NCI-H526 treated with DMSO at 0.1 percent for 48 hours (cell line): Measurements from ENCODE around the gene TMEM220.
"Not testable (repeated sequence)": the region's sequence is repeated elsewhere in the genome, so short reads cannot be mapped to it uniquely, and the experiment has no call there.

Experiments
- DNase-seq: peaks from one replicate; lab custom pipeline; 2025; lab: John Stamatoyannopoulos, UW

TMEM220 gene

DNA sequence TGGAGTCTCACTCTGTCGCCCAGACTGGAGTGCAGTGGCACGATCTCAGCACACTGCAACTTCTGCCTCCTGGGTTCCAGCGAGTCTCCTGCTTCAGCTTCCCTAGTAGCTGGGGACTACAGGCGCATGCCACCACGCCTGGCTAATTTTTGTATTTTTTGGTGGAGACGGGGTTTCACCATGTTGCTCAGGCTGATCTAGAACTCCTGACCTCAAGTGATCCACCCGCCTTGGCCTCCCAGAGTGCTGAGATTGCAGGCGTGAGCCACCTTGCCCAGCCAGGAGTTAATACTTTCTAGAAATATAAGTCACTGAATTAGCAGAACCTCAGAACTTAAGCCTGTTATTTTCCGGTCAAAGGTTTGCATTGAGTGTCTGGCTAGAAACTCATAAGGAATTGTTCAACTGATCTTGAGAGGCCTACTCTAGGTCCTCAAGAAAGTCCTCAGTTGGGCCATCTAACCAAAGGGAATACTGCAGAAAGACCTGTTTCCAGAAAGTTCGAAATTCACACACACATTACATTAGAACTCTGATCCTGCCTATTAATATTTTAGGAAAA, 1.4 kb downstream of the TMEM220 start:
- DNase-seq: no peak

DNA sequence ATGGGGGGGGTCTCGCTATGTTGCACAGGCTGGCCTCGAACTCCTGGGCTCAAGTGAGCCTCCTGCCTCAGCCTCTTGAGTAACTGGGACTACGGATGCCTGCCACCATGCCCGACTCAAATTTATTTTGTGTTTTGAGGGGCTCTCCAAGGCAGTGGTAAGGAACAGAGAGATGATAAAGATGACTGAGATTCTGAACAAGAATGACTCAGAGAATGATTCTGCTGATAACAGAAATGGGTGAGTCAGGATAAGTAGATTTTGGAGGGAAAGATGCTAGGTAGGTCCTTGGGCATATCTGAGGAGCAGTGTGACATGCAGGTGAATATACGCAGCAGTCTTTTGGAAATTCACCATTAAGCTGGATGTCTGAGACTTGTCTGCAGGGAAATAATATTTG, 2.6 kb downstream of the TMEM220 start:
- DNase-seq: no peak

DNA sequence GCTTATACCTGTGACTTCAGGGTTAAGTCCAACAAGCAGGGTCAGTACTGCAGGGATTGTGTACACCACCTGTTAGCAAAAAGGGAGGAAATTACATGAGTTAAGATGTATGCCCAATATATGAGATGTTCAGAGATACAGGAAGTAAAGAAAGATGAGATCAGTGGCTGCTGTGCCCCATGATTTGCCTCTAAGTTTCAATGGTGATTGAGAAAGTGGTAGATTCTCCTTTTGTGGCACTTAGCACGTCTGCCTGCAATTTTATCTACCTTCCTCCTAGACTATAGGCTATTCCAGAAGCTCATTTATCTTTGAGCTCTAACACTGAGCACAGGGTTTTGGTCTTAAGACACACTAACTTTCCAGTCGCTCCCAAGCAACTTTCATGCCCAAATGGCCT, 3.6 kb downstream of the TMEM220 start:
- no peak for DNase-seq

DNA sequence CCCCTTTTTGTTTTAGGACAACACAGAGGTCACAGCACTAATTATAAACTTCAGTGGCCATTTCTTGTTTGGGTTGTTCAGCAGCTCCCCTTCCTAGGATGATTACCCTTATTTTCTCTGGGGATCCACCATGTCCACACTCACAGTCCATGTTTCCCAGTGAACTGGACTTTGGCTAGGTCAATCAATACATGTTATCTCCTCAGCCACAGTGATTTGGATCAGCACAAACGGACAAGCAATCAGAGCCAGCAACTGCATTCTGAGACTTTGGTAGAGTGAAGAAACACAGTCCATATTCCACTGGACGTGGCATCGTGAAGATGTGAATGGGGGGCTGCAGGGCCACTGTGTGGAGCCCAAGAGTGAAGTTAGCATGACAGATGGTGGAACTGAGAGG, 4.6 kb downstream of the TMEM220 start:
- DNase-seq: no peak

DNA sequence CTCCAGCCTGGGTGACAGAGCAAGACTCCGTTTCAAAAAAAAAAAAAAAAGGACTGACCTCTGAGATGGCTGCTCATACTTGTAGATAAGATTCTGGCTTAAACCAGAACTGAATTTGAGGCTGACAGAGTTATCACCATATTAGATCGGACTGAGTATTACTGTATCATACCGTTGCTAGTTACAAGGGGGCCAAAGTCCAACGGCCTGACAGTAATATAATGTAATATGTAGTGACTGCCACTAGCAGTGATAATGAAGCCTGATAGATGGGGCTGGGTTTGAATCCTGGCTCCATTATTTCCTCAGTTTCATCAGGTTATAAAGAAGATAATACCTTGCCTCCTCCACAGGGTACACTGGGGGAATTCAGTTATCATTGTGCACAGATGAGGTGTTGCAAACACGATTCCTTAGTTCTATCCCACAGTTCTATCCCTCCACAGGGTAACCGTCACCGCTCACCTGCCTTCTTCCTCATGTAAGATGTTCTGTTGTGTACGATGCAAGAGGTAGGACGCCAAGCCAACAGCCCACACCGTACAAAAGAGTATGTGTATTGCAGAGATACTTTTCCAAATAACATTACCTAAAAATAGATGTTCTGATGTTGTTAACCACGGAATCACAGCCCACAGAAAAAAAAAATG, 5.2 kb downstream of the TMEM220 start:
- no peak for DNase-seq

DNA sequence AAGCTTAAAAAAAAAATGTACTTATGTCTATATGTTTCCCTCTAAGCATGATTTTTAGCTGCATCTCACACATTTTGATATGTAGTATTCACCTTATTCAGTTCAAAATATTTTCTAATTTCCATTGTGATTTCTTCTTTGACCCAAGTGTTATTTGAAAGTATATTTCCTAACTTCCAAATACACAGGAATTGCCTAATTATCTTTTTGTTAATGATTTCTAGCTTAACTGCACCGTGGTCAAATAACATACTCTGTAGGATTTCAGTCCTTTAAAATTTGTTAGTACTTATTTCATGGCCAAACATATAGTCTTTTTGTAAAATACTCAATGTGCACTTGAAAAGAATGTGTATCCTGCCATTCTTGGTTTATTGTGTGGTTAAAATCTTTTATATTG, 11.3 kb downstream of the TMEM220 start:
- DNase-seq: no peak

DNA sequence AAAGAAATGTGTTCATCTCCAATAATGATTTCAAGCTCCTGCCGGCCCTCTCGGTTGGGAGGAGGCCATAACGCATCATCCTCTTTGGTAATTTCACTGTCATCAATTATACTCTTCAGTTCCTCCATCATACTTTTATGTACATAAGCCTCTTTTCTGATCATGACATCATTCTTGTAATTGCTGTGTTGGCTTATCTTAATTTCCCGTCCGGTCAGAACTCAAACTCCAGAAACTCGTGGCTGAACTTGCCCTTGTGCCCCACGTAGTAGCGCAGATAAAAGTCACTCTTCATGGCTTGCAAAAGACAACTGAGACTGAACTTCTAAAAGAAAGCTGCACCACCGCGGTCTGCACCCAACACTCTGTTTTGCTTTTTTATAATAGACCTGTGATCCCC, 13.6 kb downstream of the TMEM220 start:
- DNase-seq: no peak

DNA sequence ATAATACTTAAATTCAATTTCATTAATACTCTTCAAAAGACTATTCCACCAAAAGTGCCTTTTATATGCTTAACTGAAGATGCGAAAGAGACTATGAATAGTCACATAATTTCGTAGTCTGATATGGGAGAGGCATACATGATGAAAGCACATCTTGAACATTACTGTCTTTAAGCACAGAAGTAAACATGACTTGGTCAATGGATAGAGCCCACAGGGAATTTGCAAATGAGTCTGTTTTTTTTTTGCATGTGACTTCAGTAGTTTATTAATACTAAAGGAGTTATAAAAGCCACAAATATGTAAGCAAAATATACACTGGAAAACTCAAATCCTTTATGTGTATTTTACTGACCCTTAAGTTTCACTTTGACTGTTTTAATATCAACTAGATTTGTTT, 16.5 kb downstream of the TMEM220 start:
- no peak for DNase-seq

DNA sequence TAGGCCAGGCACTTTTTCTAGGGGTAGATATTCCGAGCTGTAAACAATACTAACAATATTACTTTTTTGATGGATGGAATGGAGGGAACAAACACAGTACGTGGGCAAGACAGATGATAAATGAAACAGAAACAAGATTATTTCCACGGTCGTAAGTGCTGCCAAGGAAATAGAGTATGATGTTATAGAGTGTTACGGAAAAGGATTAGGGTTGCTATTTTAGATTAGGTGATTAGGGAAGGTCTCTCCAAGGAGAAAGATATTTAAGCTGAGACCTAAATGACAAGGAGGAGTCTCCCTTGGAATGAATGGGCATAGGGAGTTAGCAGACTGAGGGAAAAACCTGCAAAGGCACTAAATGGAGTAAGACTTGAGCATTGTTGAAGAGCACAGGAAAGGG, 24.1 kb downstream of the TMEM220 start:
- DNase-seq: no peak

DNA sequence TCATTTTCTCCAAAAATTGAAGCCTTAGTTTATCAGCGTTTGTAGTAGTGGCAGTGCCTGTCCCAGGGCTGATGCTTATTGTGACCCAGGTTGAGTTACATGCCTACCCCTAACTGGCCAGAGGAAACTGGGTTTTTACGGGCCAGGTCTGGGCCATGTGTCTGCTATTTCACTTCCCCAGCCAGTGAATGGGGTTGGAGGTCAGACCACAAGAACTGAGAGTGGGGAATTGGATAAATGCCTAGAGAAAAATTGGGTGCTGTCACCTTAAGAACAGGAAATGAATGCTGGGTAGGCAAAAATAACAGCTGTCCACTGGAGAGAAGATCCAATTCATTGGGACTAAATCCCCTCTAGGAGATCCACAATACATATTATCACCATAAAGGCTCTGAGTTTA, 27.2 kb downstream of the TMEM220 start:
- DNase-seq: no peak

DNA sequence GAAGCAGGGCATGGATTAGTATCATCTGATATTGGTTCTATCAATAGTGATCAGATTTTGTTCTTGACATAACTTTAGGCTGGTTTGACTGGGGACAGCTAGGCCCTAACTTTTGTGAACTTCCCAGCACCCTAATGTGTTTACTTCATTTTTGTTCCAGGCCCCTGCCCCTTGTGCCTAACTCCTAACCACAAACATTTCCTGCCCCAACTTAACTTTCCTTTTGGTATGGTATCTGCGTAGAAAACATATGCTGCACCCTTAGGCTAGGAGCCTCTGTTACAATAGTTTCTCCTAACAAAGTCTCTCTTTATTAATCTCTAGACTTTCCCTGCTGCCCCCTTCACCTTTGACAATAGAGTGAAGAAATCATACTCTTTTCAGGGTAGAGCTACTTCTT, 30.0 kb downstream of the TMEM220 start:
- no peak for DNase-seq

DNA sequence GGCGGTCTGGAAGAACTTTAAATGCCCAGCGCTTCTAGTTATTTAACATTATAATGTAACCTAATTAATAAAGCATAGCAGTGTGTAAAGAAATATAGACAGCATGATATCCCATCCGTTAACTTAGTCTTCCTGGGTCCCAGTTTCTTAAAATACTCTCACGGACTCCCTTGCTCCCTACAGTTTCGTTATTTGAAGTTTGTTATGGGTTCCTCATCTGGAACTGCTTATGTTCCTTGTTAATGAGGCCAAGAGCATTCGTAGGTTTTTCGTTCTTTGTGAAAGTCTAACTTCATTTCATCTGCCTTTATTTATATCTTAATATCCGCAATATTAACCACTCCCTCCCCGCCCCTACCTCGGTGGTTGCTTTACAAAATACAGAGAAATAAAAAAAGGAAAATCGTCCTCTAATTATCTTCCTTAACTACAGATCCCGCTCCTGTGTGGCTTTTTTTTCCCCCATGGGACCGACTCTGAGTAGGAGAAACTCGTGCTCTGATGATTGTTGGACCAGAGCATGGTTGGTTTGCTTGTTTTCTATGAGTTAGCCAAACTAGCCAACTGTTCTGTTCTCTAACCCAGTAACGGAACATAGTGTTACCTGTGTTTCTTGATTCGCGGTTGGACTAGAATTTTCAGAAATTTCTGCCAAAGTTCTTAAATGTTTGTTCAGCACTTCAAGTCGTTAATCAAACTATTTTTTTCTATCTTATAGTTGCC, 31.6 kb downstream of the TMEM220 start:
- DNase-seq: no peak

DNA sequence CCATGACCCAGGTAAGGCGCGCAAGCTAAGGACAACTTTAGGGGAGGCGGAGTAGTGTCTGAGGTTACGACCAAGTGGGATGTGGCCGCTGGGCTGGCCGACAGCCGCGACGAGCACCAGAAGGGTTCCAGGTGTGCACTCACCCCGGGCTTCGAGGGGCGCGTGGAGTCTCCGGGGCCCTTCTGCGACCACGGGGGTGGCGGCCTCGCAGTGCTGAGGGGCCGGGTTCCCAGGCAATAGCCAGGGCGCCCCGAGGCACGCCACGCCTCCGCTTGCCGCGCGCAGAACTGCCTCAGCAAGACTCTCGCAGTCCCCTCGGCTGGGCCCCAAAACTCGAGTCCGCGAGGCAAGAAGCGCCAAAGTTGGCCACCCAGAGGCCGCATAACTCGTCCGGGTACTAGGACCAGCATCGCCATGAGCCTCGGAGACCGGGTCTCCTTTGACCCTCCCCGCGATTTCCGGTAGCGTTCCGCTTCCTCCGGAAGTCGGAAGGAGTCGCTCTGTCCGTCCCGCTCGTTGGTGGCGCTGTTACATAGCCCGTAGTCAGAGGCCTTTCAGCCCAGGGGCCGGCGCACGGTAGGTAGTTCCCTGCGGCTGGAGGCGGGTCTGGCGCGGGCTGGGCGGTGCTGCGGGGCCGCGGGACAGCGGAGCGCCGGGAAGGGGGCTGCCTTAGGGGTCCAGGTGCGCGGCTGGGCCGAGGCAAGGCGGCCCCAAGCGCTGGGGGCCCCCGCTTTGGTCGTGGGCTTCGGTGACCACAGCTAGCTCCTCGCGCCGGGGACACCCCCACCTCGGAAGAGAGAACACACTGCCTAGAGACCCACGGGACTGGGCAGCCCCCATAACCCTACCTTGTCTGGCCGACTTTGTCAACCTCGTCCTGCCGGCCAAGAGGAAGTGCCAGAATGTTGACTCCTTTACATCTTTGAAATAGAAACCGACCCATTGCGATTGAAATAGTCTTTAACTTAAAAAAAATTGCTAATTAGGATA, 32.4 kb downstream of the TMEM220 start, which contains the start of the genes ADPRM and SCO1:
Gene ADPRM (plus strand): TSS at position 503 of the 990 bp plus-strand sequence. CDS start 7,333 bp downstream, outside the sequence.
Gene SCO1 (minus strand): TSS at position 442 of the 990 bp plus-strand sequence. CDS start 26 bp downstream, at position 416.
- DNase-seq: peak; percentile 71

DNA sequence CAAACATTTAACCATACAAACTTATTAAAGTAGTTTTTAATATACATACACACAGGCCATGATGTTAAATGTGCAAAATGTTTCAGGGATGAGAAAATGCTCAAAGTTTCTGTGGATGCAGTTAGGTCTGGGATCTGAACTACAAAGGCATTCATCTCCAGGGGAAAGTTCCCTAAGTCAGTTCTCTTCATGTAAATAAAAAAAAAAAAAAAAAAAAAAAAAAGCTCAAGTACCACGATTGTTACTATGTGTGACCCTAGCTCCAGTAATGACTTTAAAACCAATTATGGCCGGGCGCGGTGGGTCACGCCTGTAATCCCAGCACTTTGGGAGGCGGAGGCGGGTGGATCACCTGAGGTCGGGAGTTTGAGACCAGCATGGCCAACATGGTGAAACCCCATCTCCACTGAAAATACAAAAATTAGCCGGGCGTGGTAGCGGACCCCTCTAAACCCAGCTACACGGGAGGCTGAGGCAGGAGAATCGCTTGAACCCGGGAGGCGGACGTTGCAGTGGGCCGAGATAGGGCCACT, 33.9 kb downstream of the TMEM220 start:
- DNase-seq: not testable (repeated sequence)

DNA sequence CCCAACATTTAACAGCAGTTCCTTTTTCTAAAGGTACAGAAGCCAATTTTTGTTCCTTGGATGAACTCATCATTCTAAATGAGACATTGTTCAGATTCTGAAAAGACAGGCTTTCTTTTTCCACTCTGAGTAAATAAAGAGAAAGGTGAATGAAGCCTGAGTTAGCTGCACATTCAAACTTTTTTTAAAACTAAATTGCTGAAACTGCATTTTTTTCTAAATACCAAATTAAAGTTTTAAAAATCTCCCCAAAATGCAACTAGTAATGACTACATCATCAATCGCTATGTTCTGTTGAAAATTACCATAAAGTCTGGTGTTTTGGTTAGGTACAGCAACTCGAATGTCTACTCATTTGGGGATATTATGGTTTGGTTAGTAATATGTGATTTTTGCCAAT, 42.3 kb downstream of the TMEM220 start:
- no peak for DNase-seq

DNA sequence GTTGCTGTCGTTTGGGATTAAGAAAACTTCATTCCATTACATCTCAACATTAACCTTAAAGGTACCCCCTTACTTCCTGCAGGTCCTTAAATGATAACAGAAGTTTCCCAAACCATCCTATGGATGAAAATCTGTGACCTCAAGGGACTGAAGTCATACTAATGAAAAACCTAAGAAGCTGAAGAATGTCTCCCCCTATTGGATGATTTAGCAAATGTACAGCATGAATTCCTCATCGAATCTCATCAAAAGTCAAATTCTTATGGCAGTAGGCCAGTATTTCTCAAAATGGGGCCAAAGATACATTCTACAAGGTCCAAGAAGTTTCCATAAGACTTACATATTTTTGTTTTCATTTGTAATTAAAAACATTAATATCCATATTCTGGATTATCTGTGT, 46.0 kb downstream of the TMEM220 start:
- DNase-seq: no peak

DNA sequence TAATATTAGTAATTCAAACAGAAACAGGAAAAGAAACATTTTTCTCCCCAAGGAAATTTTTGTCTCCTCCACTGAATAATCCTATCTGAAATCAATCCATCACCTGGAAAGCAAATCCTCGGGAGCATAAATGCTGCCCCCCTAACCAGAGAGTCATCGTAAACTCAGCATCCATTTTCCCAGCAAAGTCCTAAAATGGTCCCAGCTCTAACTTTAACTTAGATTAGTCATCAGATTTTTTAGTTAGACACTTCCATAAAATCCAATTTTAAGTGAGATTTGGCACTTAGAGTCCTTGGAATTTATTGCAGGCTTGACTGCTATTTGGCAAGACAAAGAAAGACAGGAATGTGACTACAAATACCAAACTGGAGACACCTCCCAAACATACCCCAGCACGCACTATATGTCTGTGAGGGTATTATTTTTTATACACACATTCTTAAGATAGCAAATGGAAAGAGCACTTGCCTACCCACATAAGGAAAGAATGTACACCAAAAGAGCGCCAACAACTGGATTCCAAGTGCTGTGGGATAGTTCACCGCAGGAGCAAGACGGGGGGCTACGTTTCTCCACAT, 47.9 kb downstream of the TMEM220 start:
- DNase-seq: no peak

DNA sequence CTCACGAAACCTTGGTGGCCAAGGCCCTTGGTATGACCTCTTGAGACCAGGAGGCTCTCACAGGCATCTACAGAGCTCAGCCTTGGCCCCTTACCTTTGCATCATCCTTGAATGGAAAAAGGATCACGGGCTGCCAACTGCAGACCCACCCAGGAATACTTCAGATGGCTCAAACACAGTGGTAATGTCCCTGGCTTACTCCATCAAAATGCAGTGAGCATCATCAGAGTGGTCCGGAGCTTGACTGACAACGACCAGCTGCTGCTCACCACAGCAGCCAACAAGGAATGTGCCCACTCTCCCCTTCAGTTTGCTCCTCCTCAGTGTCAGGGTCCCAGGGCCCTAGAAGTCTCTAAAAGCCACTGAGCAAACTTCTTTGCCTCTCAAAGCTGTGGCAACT, 55.1 kb downstream of the TMEM220 start:
- no peak for DNase-seq

DNA sequence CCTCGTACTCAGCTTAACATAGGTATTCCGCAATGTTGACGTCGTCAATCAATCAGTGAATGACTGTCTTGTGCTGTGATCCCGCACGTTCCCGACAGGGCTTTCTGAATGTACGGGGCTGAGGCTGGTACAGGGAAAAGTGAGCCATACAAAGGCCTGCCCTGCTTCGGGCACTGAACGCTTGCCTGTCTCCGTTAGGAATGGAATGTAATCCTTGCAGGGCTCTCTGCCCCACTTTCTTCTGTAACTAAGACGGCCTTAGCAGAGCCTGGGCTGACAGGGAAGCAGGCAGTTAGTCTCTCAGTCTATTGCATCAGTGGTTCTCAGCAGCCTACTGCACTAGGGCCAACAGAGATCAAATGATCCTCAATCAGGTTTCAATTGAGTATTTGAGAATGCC, 56.5 kb downstream of the TMEM220 start:
- no peak for DNase-seq

DNA sequence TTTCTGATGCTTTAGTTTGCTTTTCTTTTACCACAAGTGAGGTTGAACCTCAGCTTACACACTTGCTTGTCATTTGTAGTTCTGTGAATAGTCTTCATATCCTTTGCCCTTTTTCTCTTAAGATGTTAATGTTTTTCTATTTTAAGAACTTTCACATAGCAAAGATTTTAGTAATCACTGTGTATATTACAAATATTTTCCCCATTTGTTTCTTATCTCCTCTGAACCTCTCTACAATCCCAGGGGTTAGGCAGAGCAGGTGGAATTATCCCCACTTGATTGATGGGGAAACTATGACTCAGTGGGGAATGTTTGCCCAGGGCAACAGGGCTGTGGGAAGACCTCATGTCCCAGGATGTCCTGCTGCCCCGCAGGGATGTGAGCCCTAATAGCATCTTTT, 61.0 kb downstream of the TMEM220 start:
- DNase-seq: no peak

DNA sequence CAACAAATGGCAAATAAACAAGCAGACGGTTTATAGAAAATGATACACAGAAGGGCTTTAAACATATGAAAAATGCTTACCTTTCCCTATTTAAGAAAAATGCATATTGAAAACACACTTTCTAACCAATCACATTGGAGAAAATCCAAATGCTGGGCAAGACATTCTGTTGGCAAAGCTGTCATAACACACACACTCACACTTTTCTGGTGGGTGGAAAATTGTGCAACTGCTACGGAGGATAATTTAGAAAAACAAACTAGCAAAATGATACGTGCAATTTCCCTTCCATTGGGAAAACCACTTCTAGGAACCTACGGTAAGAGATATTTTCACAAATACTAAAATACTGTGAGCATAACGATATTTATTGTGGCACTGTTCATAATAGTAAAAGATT, 62.9 kb downstream of the TMEM220 start:
- DNase-seq: no peak

DNA sequence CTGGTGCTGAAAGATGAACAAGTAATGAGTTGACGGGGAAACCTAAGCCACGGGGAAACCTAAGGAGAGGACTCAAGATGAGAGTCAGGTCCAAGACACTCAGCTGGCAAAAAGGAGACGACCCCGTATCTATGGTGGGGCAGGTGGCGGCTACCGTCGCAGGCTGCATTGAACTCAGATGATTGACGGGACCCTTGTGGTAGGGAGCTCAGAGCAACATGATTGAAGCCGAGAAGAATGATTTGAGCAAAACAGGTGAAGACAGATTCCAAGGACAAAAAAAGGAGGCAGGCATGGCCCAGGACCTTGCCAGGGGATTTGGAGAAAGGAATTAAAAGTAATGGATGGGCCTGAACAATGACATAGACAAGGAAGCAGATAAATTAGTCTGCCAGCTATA, 65.3 kb downstream of the TMEM220 start:
- no peak for DNase-seq
